B cell (primary cell): ENCODE results near the gene SCG2.

Experiments used
- CTCF ChIP-seq: fragments of 200-600 bp; IDR thresholded peaks from one replicate; pipeline ENCODE4 v1.8.0; 2022; ENCODE audit warnings: antibody characterized with exemption, mild to moderate bottlenecking
- EZH2 ChIP-seq: IDR thresholded peaks from 2 replicates; pipeline ENCODE4 v1.6.1; 2012; ENCODE audit warnings: borderline replicate concordance, low read depth, mild to moderate bottlenecking, moderate library complexity, low read length; ENCODE audit not compliant: insufficient read depth, poor library complexity, severe bottlenecking

GRCh38 chr2:223548194-223548593, 54.0 kb downstream of the SCG2 start:
- TF ChIP-seq CTCF (no peak), EZH2 (no peak)
